Right kidney (tissue), 1 donor: ENCODE results near the gene NRIP2.

Experiments
- DNase-seq: peaks from one replicate; pipeline ENCODE4 v3.0.0-alpha.2; 2016

NRIP2 gene

GRCh38 chr12:2775431-2775830, 59.4 kb downstream of the NRIP2 start:
- no peak for DNase-seq
